ENCODE data around the gene LRMDA.

DNA sequence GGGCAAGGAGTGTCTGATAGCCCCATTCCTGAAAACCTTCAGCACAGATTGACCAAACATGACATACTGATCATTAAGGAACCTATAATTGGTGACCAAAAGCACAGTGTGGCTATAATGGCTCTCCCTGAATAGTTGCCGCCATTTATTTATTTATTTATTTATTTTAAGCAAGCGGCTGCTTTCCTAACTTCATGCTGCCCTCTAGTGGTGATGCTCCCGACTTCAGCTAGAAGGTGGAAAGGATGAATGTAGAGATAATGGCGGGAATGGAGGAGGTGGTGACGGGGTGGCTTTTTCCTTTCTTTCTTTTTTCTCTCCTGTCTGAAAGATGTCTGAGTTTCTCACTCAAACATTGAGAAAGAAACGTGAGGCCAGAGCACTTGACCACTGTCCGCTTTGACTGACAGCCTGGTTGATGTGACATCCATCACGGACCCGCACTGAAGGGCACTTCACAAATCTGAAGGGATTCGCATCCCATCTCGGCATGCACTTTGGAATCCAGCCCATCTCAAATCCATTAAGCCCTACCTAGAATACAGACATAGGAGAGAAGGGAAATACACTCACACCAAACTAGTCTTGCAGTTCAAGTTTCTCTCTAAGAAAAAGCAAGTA lies 1116.0 kb downstream of the LRMDA start:
- TF ChIP-seq ELF1 (IDR thresholded peaks at IDR 0.05; ENCODE audit: borderline replicate concordance, low read depth) (no peak), EZH2 (IDR thresholded peaks at IDR 0.05) (no peak), JUND (IDR thresholded peaks at IDR 0.05) (no peak)
- TF ChIP-seq, protein P1, sequence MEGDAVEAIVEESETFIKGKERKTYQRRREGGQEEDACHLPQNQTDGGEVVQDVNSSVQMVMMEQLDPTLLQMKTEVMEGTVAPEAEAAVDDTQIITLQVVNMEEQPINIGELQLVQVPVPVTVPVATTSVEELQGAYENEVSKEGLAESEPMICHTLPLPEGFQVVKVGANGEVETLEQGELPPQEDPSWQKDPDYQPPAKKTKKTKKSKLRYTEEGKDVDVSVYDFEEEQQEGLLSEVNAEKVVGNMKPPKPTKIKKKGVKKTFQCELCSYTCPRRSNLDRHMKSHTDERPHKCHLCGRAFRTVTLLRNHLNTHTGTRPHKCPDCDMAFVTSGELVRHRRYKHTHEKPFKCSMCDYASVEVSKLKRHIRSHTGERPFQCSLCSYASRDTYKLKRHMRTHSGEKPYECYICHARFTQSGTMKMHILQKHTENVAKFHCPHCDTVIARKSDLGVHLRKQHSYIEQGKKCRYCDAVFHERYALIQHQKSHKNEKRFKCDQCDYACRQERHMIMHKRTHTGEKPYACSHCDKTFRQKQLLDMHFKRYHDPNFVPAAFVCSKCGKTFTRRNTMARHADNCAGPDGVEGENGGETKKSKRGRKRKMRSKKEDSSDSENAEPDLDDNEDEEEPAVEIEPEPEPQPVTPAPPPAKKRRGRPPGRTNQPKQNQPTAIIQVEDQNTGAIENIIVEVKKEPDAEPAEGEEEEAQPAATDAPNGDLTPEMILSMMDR (IDR thresholded peaks at IDR 0.05 in 2 of 3, conservative IDR thresholded peaks at IDR 0.05 in 1 of 3; ENCODE audit: borderline replicate concordance in 1 of 3, insufficient read depth in 1 of 3, low read depth in 2 of 3, low read length in 2 of 3) = peak; percentile 63 to 74 (median 70)

Data from HCT116 (cell line).